Smooth muscle cell of the pulmonary artery (primary cell): ENCODE measurements around the gene RBM27. TPM values are rescaled to one million over a fixed set of nuclear protein-coding genes. Genes with fewer than 3 reads are reported as not detected.

Source experiments
- total RNA-seq: library from RNA; depleted of rRNA; stranded (reverse); fragments of >200 nt; gene quantifications from 2 replicates; pipeline ENCODE4 v1.2.3, GENCODE V29; 2014

The RBM27 gene
- total RNA-seq, result 26.1 and 28.0 TPM in 2 replicates

DNA sequence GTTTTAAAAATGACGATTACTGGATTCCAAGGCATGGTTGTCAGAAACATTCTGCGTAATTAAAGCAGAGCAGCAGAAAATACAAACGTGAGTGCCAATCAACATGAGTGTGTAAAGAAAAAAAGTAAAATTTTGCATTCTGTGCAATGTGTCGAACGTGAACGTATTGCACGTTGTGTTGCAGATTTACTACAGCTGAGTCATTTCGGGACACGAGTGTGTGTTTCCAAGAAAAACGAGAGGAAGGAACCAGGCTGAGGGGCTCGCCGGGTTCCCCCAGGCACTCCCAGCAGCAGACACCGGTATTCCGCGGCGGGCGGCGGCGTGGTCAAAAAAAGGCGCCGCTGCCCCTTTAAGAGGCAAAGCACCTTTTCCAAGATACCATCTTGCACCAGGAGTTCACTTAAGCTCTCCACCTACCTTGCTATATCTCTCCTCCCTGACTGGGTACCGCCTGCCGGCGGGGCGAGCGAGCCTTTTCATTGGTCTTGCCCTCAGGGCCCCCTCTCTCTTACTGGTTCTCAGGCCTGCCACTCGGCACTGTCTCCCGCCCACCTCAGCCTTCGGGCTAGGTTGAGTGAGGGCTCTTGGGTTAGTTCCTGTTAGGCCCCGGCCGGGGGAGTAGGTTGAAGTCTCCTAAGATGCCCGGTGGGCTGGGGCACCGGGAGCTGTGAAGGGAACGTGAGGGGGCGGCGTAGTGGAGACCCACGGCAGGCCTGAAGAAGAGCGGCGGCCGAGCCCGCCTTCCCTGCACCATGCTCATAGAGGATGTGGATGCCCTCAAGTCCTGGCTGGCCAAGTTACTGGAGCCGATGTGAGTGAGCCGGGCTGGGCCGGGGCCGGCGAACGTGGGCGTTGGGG, at the start of gene RBM27:
Gene RBM27, plus strand, starts transcription at position 595 of the 861 bp plus-strand sequence. Its CDS starts 161 bp downstream, at position 756.

Other genes with a start within 250 kb of the RBM27 start
- gene PLAC8L1, start 98.0 kb upstream of the RBM27 start, total RNA-seq, result 0.20 and 0.52 TPM in 2 replicates
- 124 and 159 TPM in 2 replicates for gene LARS1, start 21.0 kb upstream of the RBM27 start, total RNA-seq
- gene POU4F3, start 135.2 kb downstream of the RBM27 start, total RNA-seq, result 0.07 and 0.10 TPM in 2 replicates
- gene TCERG1, start 243.7 kb downstream of the RBM27 start, total RNA-seq, result 24.0 and 24.4 TPM in 2 replicates